GM19240 (cell line): ENCODE data around the gene PTGER4.
"Not testable (repeated sequence)": the region's sequence is repeated elsewhere in the genome, so short reads cannot be mapped to it uniquely, and the experiment has no call there.

Experiments
- DNase-seq: peaks from one replicate; pipeline ENCODE4 v3.0.0; 2011; ENCODE audit warnings: low spot score; ENCODE audit not compliant: insufficient read length

PTGER4 gene

GRCh38 chr5:40679913-40680681, at the start of gene PTGER4:
PTGER4 (plus strand) TSS chr5:40679915; CDS start chr5:40680994, 1,079 bp downstream.
- no peak for DNase-seq

GRCh38 chr5:40630126-40630525, 49.6 kb upstream of the PTGER4 start:
- no peak for DNase-seq

- DNase-seq: no peak
Observed at GRCh38 chr5:40631236-40631635, 48.5 kb upstream of the PTGER4 start.

GRCh38 chr5:40634154-40634553, 45.6 kb upstream of the PTGER4 start:
- DNase-seq: no peak

DNA sequence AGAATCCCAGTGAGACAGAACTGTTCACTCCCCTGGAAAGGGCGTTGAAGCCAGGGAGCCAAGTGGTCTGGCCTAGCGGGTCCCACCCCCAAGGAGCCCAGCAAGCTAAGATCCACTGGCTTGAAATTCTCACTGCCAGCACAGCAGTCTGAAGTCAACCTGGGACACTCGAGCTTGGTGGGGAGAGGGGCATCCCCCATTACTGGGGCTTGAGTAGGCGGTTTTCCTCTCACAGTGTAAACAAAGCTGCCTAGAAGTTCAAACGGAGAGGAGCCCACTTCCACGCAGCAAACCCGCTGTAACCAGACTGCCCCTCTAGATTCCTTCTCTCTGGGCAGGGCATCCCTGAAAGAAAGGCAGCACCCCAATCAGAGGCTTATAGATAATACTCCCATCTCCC, 45.1 kb upstream of the PTGER4 start:
- no peak for DNase-seq

GRCh38 chr5:40639531-40639930, 40.2 kb upstream of the PTGER4 start:
- not testable (repeated sequence) for DNase-seq

- no peak for DNase-seq
Observed at GRCh38 chr5:40646266-40646665, 33.4 kb upstream of the PTGER4 start.

GRCh38 chr5:40648150-40648549, 31.6 kb upstream of the PTGER4 start:
- DNase-seq: no peak

DNA sequence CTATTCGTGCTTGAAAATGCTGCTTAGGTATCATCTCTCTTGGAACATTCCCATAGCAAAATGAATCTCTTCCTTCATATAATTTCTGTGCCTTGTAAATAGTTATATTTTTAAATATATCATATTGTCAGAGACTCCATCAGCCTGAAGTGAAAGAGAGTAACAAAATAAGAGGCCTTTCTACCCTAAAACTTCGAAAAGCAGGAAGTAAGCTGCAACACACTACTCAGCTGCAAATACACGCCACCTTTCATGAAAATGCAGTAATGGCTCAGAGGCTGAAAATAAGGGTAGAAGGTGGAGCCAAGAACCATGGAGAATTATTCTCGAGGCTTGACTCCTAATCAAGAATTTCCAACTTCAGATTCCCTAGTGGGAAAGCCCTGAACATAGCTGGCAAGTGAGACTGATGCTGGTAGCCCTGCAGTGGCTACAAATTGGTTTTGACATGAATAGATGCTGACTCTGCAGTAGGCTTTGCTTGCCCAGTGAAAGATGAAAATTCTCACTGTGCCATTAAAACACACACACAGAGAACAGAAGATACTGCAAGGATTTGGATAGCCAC, 30.2 kb upstream of the PTGER4 start:
- no peak for DNase-seq

DNA sequence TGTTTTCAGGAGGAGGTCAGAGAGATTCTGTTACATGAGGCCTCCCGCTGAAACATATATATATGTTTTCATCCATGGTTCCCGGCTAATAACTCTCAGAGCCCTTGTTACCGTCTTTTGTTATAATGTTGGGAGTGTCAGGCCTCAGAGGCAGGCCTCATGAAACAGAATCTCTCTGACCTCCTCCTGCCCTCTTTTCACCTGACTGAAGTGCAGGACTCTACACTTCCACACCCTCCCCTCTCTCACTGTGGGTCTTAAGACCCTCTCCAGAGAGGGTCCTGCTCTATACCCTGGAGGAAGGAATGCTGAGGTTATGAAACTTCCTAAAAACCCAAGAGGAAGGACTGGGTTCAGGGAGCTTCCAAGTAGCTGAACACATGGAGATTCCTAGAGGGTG, 28.5 kb upstream of the PTGER4 start:
- DNase-seq: no peak

DNA sequence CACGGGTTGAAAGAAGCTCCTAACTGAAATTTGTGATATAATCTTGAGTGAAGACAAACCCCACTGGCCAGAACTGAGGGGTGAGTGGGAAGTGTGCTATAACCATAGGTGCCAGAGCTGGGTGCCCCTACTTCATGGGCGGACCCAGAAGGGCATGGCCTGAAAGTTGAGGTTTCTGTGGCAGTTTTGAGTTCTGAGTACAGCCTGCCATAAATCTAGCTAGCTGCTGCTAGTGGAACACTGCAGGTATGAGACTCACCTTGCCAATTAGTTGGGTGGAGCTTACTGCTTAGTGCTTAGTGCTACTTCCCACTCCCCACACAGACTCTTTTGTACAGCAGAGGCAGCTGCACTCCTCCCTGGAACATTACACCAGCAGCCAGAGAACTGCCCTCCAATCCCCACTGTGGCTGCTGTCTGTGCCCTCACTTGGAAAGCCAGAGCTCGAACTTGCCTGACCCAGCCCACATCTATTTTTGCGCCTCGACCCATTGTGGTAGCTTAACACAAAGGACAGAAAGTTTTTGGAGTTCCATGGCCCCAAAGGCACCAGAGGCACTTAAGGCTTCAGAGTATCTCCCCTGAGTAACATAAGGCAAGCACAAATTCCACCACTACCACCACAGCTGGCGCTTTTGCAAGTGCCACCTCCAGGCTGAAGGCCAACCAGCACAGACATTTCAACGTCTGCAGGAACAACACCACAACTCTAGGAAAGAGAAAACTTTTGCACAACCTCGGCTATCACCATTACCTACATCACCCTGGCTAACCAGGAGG, 27.1 kb upstream of the PTGER4 start:
- DNase-seq: no peak

DNA sequence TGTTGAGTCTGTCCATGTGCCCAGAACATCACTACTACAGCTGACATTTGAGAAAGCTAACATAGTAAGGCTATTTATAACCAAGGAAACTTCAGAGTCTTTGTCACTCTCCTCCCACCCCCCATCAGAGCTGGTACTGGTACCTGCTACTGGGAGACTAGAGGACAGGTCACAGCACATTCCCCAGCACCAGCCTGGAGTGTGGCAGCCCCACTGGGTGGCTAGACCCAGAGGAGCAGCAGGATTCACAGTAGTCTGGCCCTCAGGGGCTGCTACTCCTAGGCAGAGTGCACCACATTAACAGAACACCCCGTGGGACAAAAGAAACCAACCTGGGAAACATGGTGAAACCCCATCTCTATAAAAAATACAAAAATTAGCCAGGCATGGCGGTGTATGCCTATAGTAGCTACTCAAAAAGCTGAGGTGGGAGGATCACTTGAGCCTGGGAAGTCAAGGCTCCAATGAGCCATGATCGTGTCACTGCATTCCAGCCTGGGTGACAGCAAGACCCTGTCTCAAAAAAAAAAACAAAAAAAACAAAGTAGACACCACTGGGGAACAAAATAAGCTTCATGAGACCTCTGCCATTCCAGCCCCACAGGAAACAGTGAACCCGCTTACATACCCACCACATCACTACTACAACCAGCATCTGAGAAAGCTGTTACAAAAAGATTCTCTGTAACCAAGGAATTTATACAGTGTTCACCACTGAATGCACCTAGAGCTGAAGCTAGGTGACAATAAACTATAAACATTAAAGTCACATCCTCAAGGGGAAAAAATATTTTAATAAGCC, 26.3 kb upstream of the PTGER4 start:
- no peak for DNase-seq

DNA sequence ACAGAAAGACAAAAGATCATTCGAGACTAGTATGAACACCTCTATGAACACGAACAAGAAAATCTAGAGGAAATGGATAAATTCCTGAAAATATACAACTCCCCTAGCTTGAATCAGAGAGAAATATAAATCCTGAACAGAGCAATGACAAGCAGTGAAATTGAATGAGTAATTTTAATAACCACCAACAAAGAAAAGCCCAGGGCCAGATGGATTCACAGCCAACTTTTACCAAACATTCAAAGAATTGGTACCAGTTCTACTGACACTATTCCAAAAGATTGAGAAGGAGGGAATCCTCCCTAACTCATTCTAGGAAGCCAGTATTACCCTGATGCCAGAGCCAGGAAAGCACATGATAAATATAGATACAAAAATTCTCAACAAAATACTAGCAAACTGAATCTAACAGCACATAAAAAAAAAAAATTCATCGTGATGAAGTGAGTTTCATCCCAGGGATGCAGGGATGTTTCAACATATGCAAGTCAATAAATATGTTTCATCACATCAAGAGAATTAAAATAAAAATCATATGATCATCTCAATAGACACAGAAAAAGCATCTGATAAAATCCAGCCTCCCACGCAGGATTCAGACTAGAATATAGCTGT, 25.2 kb upstream of the PTGER4 start:
- no peak for DNase-seq

GRCh38 chr5:40655138-40655537, 24.6 kb upstream of the PTGER4 start:
- DNase-seq: no peak

DNA sequence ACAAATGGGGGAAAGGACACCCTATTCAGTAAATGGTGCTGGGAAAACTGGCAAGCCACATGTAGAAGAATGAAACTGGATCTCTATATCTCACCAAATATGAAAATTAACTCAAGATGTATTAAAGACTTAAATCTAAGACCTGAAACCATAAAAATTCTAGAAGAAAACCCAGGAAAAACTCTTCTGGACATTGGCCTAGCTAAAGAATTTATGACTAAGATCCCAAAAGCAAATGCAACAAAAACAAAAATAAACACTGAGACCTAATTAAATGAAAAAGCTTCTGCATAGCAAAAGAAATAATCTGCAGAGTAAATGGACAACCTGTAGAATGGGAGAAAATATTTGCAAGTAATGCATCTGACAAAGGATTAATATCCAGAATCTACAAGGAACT, 23.6 kb upstream of the PTGER4 start:
- DNase-seq: not testable (repeated sequence)

DNA sequence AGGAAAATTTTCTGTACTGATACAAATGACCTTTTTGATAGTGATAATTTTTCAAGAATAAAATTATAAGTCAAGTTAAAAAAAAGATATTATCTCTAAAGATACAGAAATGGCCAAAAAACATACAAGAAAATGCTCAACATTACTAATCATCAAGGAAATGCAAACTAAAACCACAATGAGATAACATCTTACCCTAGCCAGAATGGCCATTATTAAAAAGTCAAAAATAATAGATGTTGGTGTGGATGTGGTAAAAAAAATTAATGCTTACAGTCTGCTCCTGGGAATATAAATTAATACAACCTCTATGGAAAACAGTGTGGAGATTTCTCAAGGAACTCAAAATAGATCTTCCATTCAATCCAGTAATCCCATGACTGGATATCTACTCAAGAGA, 22.9 kb upstream of the PTGER4 start:
- DNase-seq: no peak

DNA sequence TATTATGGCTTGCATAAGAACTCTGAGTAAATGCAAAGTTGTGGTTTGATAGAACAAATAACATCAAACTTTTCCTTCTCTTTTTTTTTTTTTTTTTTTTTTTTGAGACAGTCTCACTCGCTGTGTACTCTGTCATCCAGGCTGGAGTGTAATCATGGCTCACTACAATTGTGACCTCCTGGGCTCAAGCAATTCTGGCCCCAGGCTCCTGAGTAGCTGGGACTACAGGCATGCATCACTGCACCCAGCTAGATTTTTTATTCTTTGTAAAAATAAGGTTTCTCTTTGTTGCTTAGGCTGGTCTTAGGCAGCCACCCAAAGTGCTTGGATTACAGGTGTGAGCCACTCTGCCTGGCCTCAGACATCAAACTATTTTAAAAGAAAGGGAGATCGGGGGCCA, 19.0 kb upstream of the PTGER4 start:
- no peak for DNase-seq

- no peak for DNase-seq
Observed at GRCh38 chr5:40665635-40666298, 13.9 kb upstream of the PTGER4 start.

GRCh38 chr5:40666657-40667056, 13.1 kb upstream of the PTGER4 start:
- DNase-seq: no peak

GRCh38 chr5:40667161-40667663, 12.5 kb upstream of the PTGER4 start:
- DNase-seq: no peak
